ENCODE results near the gene CPT2. TPM values are rescaled to one million over a fixed set of nuclear protein-coding genes. Genes with fewer than 3 reads are reported as not detected.

The CPT2 gene
- total RNA-seq, 1 donor: 20.6 TPM

DNA sequence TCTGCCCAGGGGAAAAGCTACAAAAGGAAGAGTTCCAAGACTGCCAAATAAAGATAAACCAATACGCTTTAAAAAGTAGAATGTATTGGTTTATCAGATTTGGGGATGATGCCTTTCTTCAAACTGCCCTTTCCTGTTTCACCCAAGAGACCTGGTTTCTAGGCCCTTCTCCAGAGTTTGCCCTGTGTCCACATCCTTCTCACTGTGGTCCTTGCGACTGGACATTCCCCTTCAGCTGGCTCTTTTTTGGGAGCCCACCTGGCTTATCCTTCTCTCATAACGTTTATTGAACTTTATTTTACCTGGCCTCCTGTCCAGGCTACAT, 24.3 kb downstream of the CPT2 start:
- peak overlapping the region; percentile 96 for H3K27ac ChIP-seq (ENCODE audit: low read depth, low read length)
- no peaks in the 10 kb centered on the region for H3K27me3 ChIP-seq (ENCODE audit: insufficient read depth, low read length)
- no peaks in the 10 kb centered on the region for H3K9me3 ChIP-seq (ENCODE audit: low read depth, low read length)
- H3K4me2 ChIP-seq (ENCODE audit: insufficient read depth, low read length): peak overlapping the region; percentile 97
- peak overlapping the region; percentile 99 for H3K4me3 ChIP-seq (ENCODE audit: insufficient read depth, low read length)
- TF ChIP-seq, protein P1, sequence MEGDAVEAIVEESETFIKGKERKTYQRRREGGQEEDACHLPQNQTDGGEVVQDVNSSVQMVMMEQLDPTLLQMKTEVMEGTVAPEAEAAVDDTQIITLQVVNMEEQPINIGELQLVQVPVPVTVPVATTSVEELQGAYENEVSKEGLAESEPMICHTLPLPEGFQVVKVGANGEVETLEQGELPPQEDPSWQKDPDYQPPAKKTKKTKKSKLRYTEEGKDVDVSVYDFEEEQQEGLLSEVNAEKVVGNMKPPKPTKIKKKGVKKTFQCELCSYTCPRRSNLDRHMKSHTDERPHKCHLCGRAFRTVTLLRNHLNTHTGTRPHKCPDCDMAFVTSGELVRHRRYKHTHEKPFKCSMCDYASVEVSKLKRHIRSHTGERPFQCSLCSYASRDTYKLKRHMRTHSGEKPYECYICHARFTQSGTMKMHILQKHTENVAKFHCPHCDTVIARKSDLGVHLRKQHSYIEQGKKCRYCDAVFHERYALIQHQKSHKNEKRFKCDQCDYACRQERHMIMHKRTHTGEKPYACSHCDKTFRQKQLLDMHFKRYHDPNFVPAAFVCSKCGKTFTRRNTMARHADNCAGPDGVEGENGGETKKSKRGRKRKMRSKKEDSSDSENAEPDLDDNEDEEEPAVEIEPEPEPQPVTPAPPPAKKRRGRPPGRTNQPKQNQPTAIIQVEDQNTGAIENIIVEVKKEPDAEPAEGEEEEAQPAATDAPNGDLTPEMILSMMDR (IDR thresholded peaks at IDR 0.05; ENCODE audit: extremely low read depth, low read depth, low read length): no peak
- no peaks in the 10 kb centered on the region for H4K20me1 ChIP-seq (ENCODE audit: insufficient read depth, low read length)
- DNase-seq (ENCODE audit: insufficient read length, low spot score, missing footprints): no peak
- H2AFZ ChIP-seq (ENCODE audit: low read length): peak overlapping the region; percentile 98
- peaks cover 14% of the 10 kb centered on the region for H3K4me1 ChIP-seq (ENCODE audit: insufficient read depth, low read length)
- H3K36me3 ChIP-seq (ENCODE audit: insufficient read depth, low read length): peaks cover 13% of the 10 kb centered on the region
- peaks cover 18% of the 10 kb centered on the region for H3K79me2 ChIP-seq (ENCODE audit: insufficient read depth, low read length)

DNA sequence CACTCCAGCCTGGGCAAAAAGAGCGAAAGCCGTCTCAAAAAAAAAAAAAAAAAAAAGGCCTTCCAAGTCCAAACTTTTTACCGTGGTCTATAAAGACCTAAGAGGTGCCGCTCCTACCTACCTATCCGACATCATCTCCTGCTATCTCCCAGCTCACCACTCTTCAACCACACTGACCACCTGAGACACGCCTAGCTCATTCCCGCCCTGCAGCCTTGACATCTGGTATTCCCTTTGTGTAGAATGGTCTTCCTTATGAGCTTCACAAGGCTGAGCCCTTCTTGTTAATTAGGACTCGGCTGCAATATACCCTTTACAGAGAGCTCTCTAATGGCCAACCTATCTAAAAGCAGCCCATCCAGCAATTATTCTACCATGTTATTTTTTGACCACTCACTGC, 41.0 kb downstream of the CPT2 start:
- peak overlapping the region; percentile 98 for H3K4me2 ChIP-seq (ENCODE audit: insufficient read depth, low read length)
- H3K27me3 ChIP-seq (ENCODE audit: insufficient read depth, low read length): no peaks in the 10 kb centered on the region
- peak overlapping the region; percentile 97 for H2AFZ ChIP-seq (ENCODE audit: low read length)
- DNase-seq (ENCODE audit: insufficient read length, low spot score, missing footprints): no peak
- H3K9me3 ChIP-seq (ENCODE audit: low read depth, low read length): no peaks in the 10 kb centered on the region
- peaks cover 15% of the 10 kb centered on the region for H3K4me1 ChIP-seq (ENCODE audit: insufficient read depth, low read length)
- peak overlapping the region; percentile 88 for H3K27ac ChIP-seq (ENCODE audit: low read depth, low read length)
- TF ChIP-seq, protein P1 (IDR thresholded peaks at IDR 0.05; ENCODE audit: extremely low read depth, low read depth, low read length): no peak
- peaks cover 3% of the 10 kb centered on the region for H4K20me1 ChIP-seq (ENCODE audit: insufficient read depth, low read length)
- peaks cover 34% of the 10 kb centered on the region for H3K36me3 ChIP-seq (ENCODE audit: insufficient read depth, low read length)
- H3K79me2 ChIP-seq (ENCODE audit: insufficient read depth, low read length): peaks cover 44% of the 10 kb centered on the region
- H3K4me3 ChIP-seq (ENCODE audit: insufficient read depth, low read length): peak overlapping the region; percentile 86

DNA sequence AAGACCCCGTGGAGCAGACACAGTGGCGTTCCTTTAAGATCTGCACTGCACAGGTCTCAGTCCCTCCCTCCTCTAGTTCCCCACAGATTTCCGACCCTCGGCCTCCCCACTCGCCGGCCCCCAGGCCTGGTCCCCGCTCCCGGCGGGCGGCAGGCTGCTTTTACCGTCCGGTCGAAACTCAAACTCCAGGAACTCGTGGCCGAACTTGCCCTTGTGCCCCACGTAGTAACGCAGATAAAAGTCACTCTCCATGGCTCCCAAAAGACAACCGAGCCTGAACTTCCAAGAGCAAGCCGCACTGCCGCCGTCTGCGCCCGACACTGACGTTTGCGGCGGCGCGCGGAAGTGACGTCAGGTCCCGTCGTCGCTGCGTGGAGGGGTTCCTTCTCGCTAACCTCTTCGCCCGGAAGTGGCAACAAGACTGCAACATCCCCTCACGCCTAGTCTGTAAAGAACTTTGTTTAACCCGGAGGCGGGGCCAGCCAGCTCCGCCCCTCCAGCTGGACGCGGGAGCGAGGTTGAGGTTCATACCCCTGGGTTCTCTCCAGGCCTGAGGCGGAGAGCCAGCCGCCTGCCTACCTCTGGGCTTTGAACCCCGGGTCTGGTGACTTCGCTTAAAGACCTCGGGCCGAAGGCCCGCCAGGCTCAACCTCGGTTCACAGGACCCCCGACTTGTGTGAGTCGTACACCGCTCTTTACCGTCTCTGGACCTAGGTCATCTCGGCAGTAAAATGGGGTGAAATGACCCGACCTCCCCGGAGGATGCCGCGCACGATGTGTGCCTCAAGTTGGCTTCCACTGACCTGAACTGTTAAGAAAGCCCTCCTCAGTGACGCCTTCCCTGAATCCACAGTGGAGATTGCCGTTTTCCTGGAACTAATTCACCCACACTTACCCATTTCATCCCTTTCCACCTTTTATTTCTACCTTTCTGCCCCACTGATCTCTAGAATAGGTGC, 41.9 kb downstream of the CPT2 start, which contains the start of gene MAGOH:
MAGOH (minus strand) TSS at position 322 of the 959 bp plus-strand sequence; CDS start at position 252, 70 bp downstream.
- TF ChIP-seq, protein P1 (IDR thresholded peaks at IDR 0.05; ENCODE audit: extremely low read depth, low read depth, low read length): no peak

DNA sequence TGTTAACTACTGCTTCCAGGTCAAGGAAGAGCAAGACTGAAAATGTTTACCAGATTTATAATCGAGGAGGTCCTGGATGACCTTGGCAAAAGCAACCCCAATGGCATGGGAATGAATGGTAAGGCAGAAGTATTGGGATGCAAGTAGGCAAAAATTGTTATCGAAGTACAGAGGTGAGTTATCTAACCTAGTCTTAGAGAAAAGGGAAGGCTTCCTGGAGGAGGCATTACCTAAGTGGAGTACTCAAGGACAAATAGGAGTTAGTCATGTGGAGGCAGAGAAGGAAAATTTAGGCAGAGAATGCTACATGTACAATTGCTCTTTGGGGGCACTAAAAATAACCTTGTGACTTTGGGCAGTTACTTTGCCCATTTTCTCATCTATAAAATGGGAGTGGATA, 45.2 kb downstream of the CPT2 start:
- no peak for DNase-seq (ENCODE audit: insufficient read length, low spot score, missing footprints)

More for the DNA sequence above, 41.9 kb downstream of the CPT2 start, which contains the start of gene MAGOH:
- Histone ChIP-seq H2AFZ (ENCODE audit: low read length) (peak within 1 kb of the TSS; percentile 97), H3K4me1 (ENCODE audit: insufficient read depth, low read length) (peaks cover 15% of the 10 kb centered on the region), H3K36me3 (ENCODE audit: insufficient read depth, low read length) (peaks cover 26% of the 10 kb centered on the region), H3K4me3 (ENCODE audit: insufficient read depth, low read length) (peak within 1 kb of the TSS; percentile 86), H4K20me1 (ENCODE audit: insufficient read depth, low read length) (peaks cover 3% of the 10 kb centered on the region), H3K9me3 (ENCODE audit: low read depth, low read length) (no peaks in the 10 kb centered on the region), H3K27me3 (ENCODE audit: insufficient read depth, low read length) (no peaks in the 10 kb centered on the region), H3K27ac (ENCODE audit: low read depth, low read length) (peak within 1 kb of the TSS; percentile 88), H3K4me2 (ENCODE audit: insufficient read depth, low read length) (peak within 1 kb of the TSS; percentile 98), H3K79me2 (ENCODE audit: insufficient read depth, low read length) (peaks cover 44% of the 10 kb centered on the region)
- DNase-seq (ENCODE audit: insufficient read length, low spot score, missing footprints): peak; percentile 99

More for the DNA sequence above, 45.2 kb downstream of the CPT2 start:
- H3K9me3 ChIP-seq (ENCODE audit: low read depth, low read length): no peaks in the 10 kb centered on the region
- no peak overlapping the region for H3K4me2 ChIP-seq (ENCODE audit: insufficient read depth, low read length)
- H3K27me3 ChIP-seq (ENCODE audit: insufficient read depth, low read length): no peaks in the 10 kb centered on the region
- no peaks in the 10 kb centered on the region for H3K36me3 ChIP-seq (ENCODE audit: insufficient read depth, low read length)
- TF ChIP-seq, protein P1 (IDR thresholded peaks at IDR 0.05; ENCODE audit: extremely low read depth, low read depth, low read length): no peak
- no peak overlapping the region for H3K27ac ChIP-seq (ENCODE audit: low read depth, low read length)
- no peaks in the 10 kb centered on the region for H4K20me1 ChIP-seq (ENCODE audit: insufficient read depth, low read length)
- peaks cover 18% of the 10 kb centered on the region for H3K79me2 ChIP-seq (ENCODE audit: insufficient read depth, low read length)
- no peak overlapping the region for H3K4me3 ChIP-seq (ENCODE audit: insufficient read depth, low read length)
- H2AFZ ChIP-seq (ENCODE audit: low read length): no peak overlapping the region
- H3K4me1 ChIP-seq (ENCODE audit: insufficient read depth, low read length): peaks cover 22% of the 10 kb centered on the region
